NB4 (cell line): Measurements from ENCODE around the gene EMP2.
A peak's percentile ranks its signal among the peaks of the same experiment; 100 is the strongest.
"Not testable (repeated sequence)": the region's sequence is repeated elsewhere in the genome, so short reads cannot be mapped to it uniquely, and the experiment has no call there.

Experiments used
- DNase-seq: peaks from one replicate; pipeline ENCODE4 v3.0.0; 2010; ENCODE audit warnings: low read depth
- H3K4me3 ChIP-seq: one replicate; pipeline ENCODE4 v1.5.1; 2011; ENCODE audit warnings: mild to moderate bottlenecking, low read depth, low read length, moderate library complexity
- MYC ChIP-seq: IDR thresholded peaks from 2 replicates; pipeline ENCODE4 v1.6.1; 2011; ENCODE audit warnings: low read depth, low read length
- POLR2A ChIP-seq: IDR thresholded peaks from 2 replicates; pipeline ENCODE4 v1.6.1; 2011; ENCODE audit warnings: mild to moderate bottlenecking; ENCODE audit not compliant: insufficient read length; ENCODE audit errors: extremely low read depth
- TF ChIP-seq, protein P1 (sequence below): IDR thresholded peaks from one replicate; pipeline ENCODE4 v1.5.1; 2012; ENCODE audit warnings: low read depth, low read length
- TF ChIP-seq, protein P2 (sequence below): IDR thresholded peaks from 2 replicates; pipeline ENCODE4 v1.6.1; 2011; ENCODE audit warnings: low read depth, low read length

EMP2 gene

DNA sequence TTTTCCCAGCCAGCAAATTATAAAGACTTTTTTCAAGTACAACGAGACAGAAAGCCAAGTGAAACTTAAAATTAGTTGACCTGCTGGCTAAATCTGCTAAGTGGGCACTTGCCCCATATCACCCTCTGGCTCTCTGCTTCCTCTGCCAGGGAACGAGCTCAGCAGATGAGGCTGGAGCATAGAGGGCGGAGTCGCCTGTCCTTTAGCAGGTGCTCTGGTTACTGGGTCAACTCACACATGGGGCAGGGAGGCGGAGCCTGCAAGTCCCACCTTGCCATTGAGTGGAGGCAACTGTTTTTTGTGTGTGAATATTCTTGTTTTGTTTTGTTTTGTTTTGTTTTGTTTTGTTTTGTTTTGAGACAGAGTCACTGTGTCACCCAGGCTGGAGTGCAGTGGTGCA, 62.5 kb downstream of the EMP2 start:
- TF ChIP-seq MYC: no peak
- TF ChIP-seq, protein P1, sequence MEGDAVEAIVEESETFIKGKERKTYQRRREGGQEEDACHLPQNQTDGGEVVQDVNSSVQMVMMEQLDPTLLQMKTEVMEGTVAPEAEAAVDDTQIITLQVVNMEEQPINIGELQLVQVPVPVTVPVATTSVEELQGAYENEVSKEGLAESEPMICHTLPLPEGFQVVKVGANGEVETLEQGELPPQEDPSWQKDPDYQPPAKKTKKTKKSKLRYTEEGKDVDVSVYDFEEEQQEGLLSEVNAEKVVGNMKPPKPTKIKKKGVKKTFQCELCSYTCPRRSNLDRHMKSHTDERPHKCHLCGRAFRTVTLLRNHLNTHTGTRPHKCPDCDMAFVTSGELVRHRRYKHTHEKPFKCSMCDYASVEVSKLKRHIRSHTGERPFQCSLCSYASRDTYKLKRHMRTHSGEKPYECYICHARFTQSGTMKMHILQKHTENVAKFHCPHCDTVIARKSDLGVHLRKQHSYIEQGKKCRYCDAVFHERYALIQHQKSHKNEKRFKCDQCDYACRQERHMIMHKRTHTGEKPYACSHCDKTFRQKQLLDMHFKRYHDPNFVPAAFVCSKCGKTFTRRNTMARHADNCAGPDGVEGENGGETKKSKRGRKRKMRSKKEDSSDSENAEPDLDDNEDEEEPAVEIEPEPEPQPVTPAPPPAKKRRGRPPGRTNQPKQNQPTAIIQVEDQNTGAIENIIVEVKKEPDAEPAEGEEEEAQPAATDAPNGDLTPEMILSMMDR: no peak
- TF ChIP-seq, protein P2, sequence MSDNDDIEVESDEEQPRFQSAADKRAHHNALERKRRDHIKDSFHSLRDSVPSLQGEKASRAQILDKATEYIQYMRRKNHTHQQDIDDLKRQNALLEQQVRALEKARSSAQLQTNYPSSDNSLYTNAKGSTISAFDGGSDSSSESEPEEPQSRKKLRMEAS: no peak
- no peak for TF ChIP-seq POLR2A

DNA sequence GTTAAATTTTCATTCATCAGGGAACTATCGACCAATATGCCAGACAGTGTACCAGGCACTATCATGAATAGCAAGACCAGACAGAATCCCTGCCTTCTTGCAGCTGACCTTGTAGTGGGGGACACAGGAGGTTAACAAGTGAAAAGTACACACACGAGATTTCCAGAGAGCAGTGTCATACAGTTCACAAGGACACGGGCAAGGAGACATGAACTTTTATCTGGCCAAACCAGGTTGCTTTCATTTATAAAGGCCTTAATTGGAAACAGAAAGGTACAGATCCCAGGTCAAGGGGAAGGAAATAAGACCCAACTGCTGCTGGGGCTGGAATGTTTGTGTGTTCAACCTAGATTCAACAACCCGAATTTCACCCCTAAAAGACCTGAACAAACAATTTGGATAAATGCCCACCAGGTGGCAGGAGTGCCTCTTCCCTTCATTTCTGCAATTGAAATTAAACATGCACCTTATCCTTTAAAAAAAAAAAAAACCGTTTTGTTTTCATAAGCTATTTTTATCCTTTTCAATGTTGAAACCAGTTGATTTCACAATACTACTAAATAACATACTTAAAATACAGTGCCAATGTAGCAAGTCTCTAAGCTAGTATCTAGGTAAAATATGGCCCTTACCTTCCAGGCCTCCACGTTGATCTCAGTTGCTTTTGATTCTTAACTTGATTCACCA, 65.9 kb downstream of the EMP2 start:
- DNase-seq: peak; percentile 64
- H3K4me3 ChIP-seq: no peak overlapping the region
- TF ChIP-seq, protein P2: no peak
- TF ChIP-seq, protein P1: peak; percentile 47

More for the DNA sequence above, 62.5 kb downstream of the EMP2 start:
- no peak overlapping the region for H3K4me3 ChIP-seq
- no peak for DNase-seq

DNA sequence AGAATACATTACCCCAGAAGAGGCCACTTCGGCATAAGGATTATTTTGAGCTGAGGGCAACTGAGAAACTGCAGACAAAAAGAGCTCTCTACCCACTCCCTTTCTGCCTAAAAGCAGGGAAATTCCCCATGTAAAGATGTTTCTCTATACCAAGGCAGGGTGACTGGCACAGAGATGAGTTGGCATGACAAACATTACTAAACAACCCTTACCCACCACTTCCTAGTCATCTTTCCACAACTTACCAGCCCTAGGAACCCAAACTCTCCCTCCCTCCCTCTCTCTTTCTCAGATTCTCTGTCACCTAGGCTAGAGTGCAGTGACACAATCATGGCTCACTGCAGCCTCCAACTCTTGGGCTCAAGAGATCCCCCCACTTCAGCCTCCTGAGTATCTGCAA, 68.6 kb downstream of the EMP2 start:
- TF ChIP-seq POLR2A (no peak), MYC (no peak)
- TF ChIP-seq, protein P2: no peak
- TF ChIP-seq, protein P1: no peak
- DNase-seq: no peak
- no peak overlapping the region for H3K4me3 ChIP-seq

DNA sequence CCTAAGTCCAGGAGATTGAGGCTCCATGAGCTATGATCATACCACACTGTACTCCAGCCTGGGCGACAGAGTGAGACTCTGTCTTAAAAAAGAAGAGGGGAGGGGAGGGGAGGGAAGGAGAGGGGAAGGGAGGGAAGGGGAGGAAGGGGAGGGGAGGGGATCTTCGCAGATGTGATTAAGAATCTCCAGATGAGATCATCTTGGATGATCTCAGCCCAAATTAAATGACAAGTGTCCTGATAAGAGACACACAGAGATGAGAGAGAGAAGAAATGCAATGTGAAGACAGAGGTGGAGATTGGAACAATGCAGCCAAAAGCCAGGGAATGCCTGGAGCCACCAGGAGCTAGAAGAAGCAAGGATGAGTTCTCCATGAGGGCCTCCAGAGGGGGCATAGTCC, 70.1 kb downstream of the EMP2 start:
- TF ChIP-seq, protein P1: no peak
- no peak for TF ChIP-seq POLR2A
- DNase-seq: no peak
- H3K4me3 ChIP-seq: no peak overlapping the region

DNA sequence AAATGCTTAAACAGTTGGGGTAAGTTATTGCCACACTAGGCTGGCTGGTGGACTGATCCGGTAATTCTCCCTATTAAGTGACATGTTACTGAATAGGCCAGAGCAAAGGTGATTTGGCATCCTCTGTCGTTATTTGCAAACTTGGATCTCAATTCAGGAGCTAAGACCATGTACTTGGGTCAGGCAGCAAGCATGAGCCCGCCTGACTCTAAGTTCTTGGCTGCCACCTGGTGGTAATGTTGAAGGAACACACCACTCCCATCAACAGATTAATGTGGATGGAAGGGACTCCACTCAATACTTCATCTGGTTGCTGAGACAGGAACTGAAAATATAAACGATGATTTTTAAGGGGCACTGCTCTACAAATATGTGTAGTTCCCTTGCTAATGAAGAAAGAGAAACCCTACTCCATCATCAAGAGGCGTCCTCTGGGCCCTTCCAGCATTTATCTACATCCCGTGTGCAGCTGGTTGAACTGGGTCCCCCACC, 70.8 kb downstream of the EMP2 start:
- peak; percentile 82 for DNase-seq
- TF ChIP-seq, protein P1: peak; percentile 62
- TF ChIP-seq, protein P2: no peak
- no peak overlapping the region for H3K4me3 ChIP-seq

DNA sequence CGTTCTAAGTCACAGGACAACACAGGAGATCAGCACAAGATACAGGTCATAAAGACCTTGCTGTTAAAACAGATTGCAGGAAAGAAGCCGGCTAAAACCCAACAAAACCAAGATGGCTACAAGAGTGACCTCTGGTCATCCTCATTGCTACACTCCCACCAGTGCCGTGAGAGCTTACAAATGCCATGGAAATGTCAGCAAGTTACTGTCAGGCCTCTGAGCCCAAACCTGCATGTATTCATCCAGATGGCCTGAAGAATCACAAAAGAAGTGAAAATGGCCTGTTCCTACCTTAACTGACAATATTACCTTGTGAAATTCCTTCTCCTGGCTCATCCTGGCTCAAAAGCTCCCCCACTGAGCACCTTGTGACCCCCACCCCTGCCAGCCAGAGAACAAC, 75.1 kb downstream of the EMP2 start:
- not testable (repeated sequence) for H3K4me3 ChIP-seq, DNase-seq
